ENCODE measurements around the gene KCNQ1. TPM values are rescaled to one million over a fixed set of nuclear protein-coding genes. Genes with fewer than 3 reads are reported as not detected.

KCNQ1 gene
- total and polyA plus RNA-seq, 9 of the 15 experiments (the other 6 are each of a cell fraction or from before 2014, with no cell fraction given): 0.44 TPM; not detected in 8

GRCh38 chr11:2679011-2679676, 234.3 kb downstream of the KCNQ1 start:
- POLR2A ChIA-PET: interaction anchor here (1.3 kb wide), 1 partner anchor 11 kb away, joined by 7 read pairs; no protein-coding TSS in a partner anchor
- peaks cover 46% of the 10 kb centered on the region for H3K36me3 ChIP-seq (ENCODE audit: control insufficient read depth, insufficient read depth, low read length)

More at GRCh38 chr11:2679011-2679676, 234.3 kb downstream of the KCNQ1 start:
- Histone ChIP-seq H3K4me2 (ENCODE audit: insufficient read depth, low read length) (no peak overlapping the region), H3K4me1 (replicated peaks in 1 of 2; ENCODE audit: control insufficient read depth in 2 of 2, insufficient read depth in 2 of 2, low read length in 2 of 2) (peaks cover 8 to 10% of the 10 kb centered on the region in 2 experiments; a peak in 4 of 5 replicates), H2AFZ (ENCODE audit: low read depth, low read length) (no peak overlapping the region), H3K9ac (ENCODE audit: insufficient read depth in 1 of 2, low read depth in 2 of 2, low read length in 2 of 2) (no peak overlapping the region), H3K4me3 (no peak overlapping the region), H3K79me2 (ENCODE audit: control insufficient read depth, insufficient read depth, low read length) (peaks cover 74% of the 10 kb centered on the region), H3K9me1 (ENCODE audit: control insufficient read depth, insufficient read depth, low read length) (no peaks in the 10 kb centered on the region), H4K20me1 (replicated peaks; ENCODE audit: control insufficient read depth, insufficient read depth, low read length) (peaks cover 25% of the 10 kb centered on the region), H3K9me3 (replicated peaks; ENCODE audit: control insufficient read depth, insufficient read depth, low read depth, low read length) (no peaks in the 10 kb centered on the region), H3K27me3 (ENCODE audit: control insufficient read depth in 2 of 2, insufficient read depth in 2 of 2, low read length in 2 of 2) (no peaks in the 10 kb centered on the region), H3K27ac (ENCODE audit: extremely low read depth, low read depth, low read length) (no peak overlapping the region)
- in situ Hi-C loops (cut with MboI) (no loop called here), intact Hi-C loops (cut with micrococcal nuclease) (no loop called here)
- WGBS (ENCODE audit: insufficient coverage, low coverage, missing lambda C conversion rate): 66% methylated on average over 2 of the region's 2 CpGs
- no peak for FAIRE-seq
- TF ChIP-seq ARID3B (CRISPR knock-in tag; IDR thresholded peaks at IDR 0.05; ENCODE audit: borderline replicate concordance) (no peak), MTA2 (IDR thresholded peaks at IDR 0.05; ENCODE audit: low read depth) (no peak), POLR2G (IDR thresholded peaks at IDR 0.05; ENCODE audit: low read depth, low read length) (no peak), FOXP4 (CRISPR knock-in tag; IDR thresholded peaks at IDR 0.05; ENCODE audit: borderline replicate concordance) (no peak), FOXJ2 (tag; IDR thresholded peaks at IDR 0.05) (no peak), FIP1L1 (IDR thresholded peaks at IDR 0.05; ENCODE audit: low read depth, low read length, poor library complexity, severe bottlenecking) (no peak), ZNF655 (CRISPR knock-in tag; IDR thresholded peaks at IDR 0.05) (no peak), MEF2A (IDR thresholded peaks at IDR 0.05; ENCODE audit: control insufficient read depth, low read depth, low read length) (no peak), HES1 (IDR thresholded peaks at IDR 0.05; ENCODE audit: low read depth) (no peak), RBM25 (IDR thresholded peaks at IDR 0.05; ENCODE audit: low read depth, low read length, severe bottlenecking) (no peak), MECOM (CRISPR knock-in tag; IDR thresholded peaks at IDR 0.05) (no peak), YBX1 (IDR thresholded peaks at IDR 0.05) (no peak), HMGN3 (IDR thresholded peaks at IDR 0.05; ENCODE audit: borderline replicate concordance, extremely low read depth, insufficient read length, low read depth, low read length) (no peak), SMARCE1 (IDR thresholded peaks at IDR 0.05) (no peak)
- no peak for DNase-seq (ENCODE audit: extremely low read depth in 1 of 4, low spot score in 3 of 4)
- CTCF ChIA-PET (ENCODE audit: low intra/inter-chr PET ratio): no interaction called here
- no TSS peak for BruUV-seq (replicated peaks)
- ATAC-seq: no peak
